Medulla oblongata (tissue), 1 donor: Measurements from ENCODE around the gene MRPL34.
A peak's percentile ranks its signal among the peaks of the same experiment; 100 is the strongest.

Experiments
- DNase-seq: peaks from one replicate; pipeline ENCODE4 v3.0.0-alpha.2; 2015; ENCODE audit errors: extremely low spot score

MRPL34 gene

DNA sequence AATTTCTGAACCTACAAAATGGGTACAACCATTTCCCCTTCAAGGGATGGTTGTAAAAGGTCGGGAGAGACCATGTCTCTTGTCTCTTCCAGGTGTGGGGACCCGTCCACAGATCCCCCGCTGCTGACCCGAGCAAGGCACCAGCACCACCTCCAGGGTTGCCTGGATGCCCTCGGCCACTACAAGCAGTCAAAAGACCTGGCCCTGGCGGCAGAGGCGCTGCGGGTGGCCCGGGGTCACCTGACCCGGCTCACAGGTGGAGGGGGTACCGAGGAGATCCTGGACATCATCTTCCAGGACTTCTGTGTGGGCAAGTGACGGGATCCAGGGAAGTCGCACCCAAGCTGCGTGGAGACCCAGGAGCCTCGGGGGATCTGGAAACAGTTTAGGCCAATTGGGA lies 35.7 kb downstream of the MRPL34 start:
- DNase-seq = no peak

GRCh38 chr19:17341845-17342244 lies 36.2 kb downstream of the MRPL34 start:
- no peak for DNase-seq

- peak; percentile 63 for DNase-seq
Observed at GRCh38 chr19:17346109-17346671, 40.5 kb downstream of the MRPL34 start.

DNA sequence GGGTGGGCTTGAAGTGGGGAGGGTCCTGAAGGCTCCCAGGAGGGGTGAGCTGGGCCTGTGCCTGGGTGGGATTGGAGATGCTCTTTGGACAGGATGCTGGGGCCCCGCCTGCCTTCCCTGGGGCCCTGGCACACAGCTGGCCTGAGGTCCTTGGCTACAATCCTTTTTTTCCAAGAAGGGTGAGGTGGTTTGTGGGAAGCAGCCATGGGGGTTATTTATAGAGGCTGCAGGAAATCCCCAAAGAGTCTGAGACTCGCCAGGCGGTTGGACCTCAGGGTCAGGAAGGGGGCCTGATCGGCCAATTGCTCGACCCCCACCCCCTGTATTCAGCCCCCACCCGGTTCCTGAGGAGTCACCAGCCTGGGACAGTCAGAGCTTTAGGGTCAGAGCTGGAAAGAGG lies 41.7 kb downstream of the MRPL34 start:
- no peak for DNase-seq

GRCh38 chr19:17347877-17348276 lies 42.2 kb downstream of the MRPL34 start:
- no peak for DNase-seq

DNA sequence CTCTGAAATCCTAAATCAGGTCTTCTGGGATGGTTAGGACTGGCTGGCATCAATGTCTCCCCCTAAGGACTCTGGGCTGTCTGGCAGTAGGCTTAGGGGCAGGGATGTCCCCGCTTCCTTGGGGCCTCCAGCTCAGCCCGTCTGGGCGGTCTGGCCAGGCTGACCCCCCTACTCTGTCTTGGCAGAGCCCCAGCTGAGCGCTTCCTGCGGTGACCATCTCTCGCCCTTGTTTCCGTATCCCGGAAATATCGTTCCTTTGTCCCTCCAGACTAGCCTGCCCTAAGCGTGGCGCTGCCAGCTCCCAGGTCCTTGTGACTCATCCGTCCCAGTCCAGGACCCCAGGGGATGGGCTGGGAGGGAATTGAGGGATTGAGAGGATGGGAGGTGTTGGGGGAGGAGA lies 43.0 kb downstream of the MRPL34 start:
- DNase-seq = peak; percentile 25

DNA sequence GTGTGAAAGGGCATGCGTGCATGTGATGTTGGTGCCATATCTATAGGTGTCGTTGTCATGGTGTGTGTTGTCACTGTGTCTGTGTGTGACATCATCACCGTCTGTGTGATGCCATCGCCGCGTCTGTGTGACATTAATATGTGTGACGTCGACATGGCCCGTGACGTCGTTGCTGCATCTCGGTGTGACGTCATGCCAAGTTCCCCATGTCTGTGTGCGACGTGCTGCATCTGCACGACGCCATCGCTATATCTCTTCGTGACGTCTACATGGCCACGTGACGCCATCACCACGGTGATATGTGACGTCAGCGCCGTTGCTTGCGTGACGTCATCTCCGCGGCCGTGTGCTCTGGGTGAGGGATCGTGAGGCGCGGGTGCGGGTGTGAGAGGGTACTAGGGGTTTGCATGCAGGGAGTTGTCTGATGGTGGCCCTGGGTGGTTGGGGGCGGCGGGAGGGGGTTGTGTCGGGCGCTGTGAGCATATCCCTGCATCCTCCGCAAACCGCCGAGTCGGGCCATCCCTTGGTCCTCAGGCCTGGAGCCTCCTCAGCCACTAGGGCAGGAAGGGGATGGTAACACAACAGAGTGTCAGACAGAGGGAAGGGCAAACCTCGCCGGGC lies 46.3 kb downstream of the MRPL34 start:
- DNase-seq = no peak

- DNase-seq = no peak
Observed at GRCh38 chr19:17352608-17353280, 47.1 kb downstream of the MRPL34 start.

DNA sequence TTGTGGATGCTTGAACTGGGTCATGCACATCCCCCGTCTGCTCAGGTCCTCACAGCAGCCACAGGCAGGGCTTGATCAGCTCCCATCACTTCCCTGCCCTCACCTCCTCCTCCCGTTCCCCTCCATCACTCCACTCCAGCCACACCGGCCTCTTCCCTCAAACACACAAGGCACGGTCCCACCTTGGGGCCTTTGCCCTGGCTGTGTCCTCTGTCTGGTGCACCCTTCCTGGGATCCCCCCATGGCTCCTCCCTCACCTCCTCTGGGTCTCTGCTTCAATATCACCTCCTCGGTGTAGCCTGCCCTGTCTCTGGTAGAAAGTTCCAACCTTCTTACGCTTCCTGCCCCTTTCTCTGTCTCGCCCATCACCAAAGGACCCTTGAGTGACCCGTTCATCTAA lies 47.7 kb downstream of the MRPL34 start:
- no peak for DNase-seq
